K562 (cell line): ENCODE measurements around the gene CTIF. TPM values are rescaled to one million over a fixed set of nuclear protein-coding genes. Genes with fewer than 3 reads are reported as not detected.
A peak's percentile ranks its signal among the peaks of the same experiment; 100 is the strongest.

Source experiments
- CBFB ChIP-seq: sonication (generic); formaldehyde crosslinking; IDR thresholded peaks from 2 replicates; pipeline ENCODE4 v1.4.0; 2020; ENCODE audit warnings: mild to moderate bottlenecking, missing genetic modification reagents
- CHD4 ChIP-seq: fragments of 200-600 bp; sonication (generic); IDR thresholded peaks from 3 replicates; pipeline ENCODE4 v1.6.1; 2012; ENCODE audit warnings: low read depth, mild to moderate bottlenecking, mixed read lengths, low read length, inconsistent platforms; ENCODE audit not compliant: insufficient read depth, insufficient replicate concordance, poor library complexity, severe bottlenecking
- CUX1 ChIP-seq: fragments of 200-800 bp; sonication (Bioruptor generic); IDR thresholded peaks from 2 replicates; pipeline ENCODE4 v1.6.1; 2016; ENCODE audit warnings: missing genetic modification characterization, missing compliant biosample characterization
- EGR1 ChIP-seq: fragments of 450-650 bp; conservative IDR thresholded peaks from 2 replicates; pipeline ENCODE4 v1.6.1; 2017; ENCODE audit warnings: mild to moderate bottlenecking
- ESRRA ChIP-seq: fragments of 450-650 bp; IDR thresholded peaks from 2 replicates; pipeline ENCODE4 v1.6.1; 2014; ENCODE audit warnings: low read depth, mild to moderate bottlenecking, moderate library complexity, borderline replicate concordance
- FOXM1 ChIP-seq, 2 experiments: fragments of 450-650 bp in 1 of 2; sonication (generic) in 1 of 2; formaldehyde crosslinking in 1 of 2; IDR thresholded peaks; 2 replicates each; pipeline versions ENCODE4 v1.6.1 to v1.9.0; 2017 to 2022; ENCODE audit warnings: low read depth in 2 of 2, mild to moderate bottlenecking in 2 of 2, missing genetic modification reagents in 1 of 2, moderate library complexity in 1 of 2
- HEY1 ChIP-seq: fragments of 250-450 bp; sonication (Bioruptor Pico); IDR thresholded peaks from 2 replicates; pipeline ENCODE4 v1.5.0; 2020; ENCODE audit warnings: mild to moderate bottlenecking, moderate library complexity, borderline replicate concordance
- KDM1A ChIP-seq, 2 experiments: fragments of 450-650 bp; IDR thresholded peaks; 2 replicates each; pipeline ENCODE4 v1.6.1; 2016; ENCODE audit warnings: mild to moderate bottlenecking in 2 of 2
- MBD1 ChIP-seq: fragments of 250-450 bp; sonication (Bioruptor Pico); IDR thresholded peaks from 2 replicates; pipeline ENCODE4 v1.8.0; 2022; ENCODE audit warnings: inconsistent platforms
- NFYB ChIP-seq: IDR thresholded peaks from 2 replicates; pipeline ENCODE4 v1.6.1; 2011; ENCODE audit warnings: mild to moderate bottlenecking, moderate library complexity; ENCODE audit not compliant: insufficient read length; ENCODE audit errors: extremely low read depth
- NR2F6 ChIP-seq: fragments of 450-650 bp; formaldehyde crosslinking; IDR thresholded peaks from 2 replicates; pipeline ENCODE4 v1.4.0; 2020; ENCODE audit warnings: mild to moderate bottlenecking
- PHF20 ChIP-seq: fragments of 450-650 bp; IDR thresholded peaks from 2 replicates; pipeline ENCODE4 v1.6.1; 2018; ENCODE audit not compliant: partially characterized antibody
- PHF8 ChIP-seq: fragments of 200-600 bp; sonication (generic); IDR thresholded peaks from 2 replicates; pipeline ENCODE4 v1.6.1; 2012; ENCODE audit warnings: mixed run types, mild to moderate bottlenecking, inconsistent platforms, low read length, moderate library complexity, borderline replicate concordance
- RAD21 ChIP-seq, 2 experiments: fragments of 250-450 bp in 1 of 2; fragments of 450-650 bp in 1 of 2; sonication (Bioruptor Pico) in 1 of 2; formaldehyde crosslinking in 1 of 2; IDR thresholded peaks in 1 of 2; conservative IDR thresholded peaks in 1 of 2; 2 replicates each; pipeline versions ENCODE4 v1.4.0 to v1.8.0; 2020 to 2022; ENCODE audit warnings: mild to moderate bottlenecking in 2 of 2, moderate library complexity in 1 of 2
- RCOR1 ChIP-seq, 2 experiments: IDR thresholded peaks; 2 replicates each; pipeline ENCODE4 v1.6.1; 2012; ENCODE audit warnings: low read depth in 2 of 2, low read length in 2 of 2, borderline replicate concordance in 1 of 2, improper control_type of control experiment in 1 of 2
- TCF7 ChIP-seq: sonication (generic); IDR thresholded peaks from 2 replicates; pipeline ENCODE4 v1.6.1; 2016; ENCODE audit warnings: antibody characterized with exemption, borderline replicate concordance
- ZNF511 ChIP-seq: sonication (generic); formaldehyde crosslinking; IDR thresholded peaks from 2 replicates; pipeline ENCODE4 v1.8.0; 2022; ENCODE audit warnings: mild to moderate bottlenecking, missing genetic modification reagents
- ZNF740 ChIP-seq, 3 experiments: fragments of 200-800 bp in 1 of 3; sonication (Bioruptor generic) in 1 of 3; sonication (generic) in 1 of 3; formaldehyde crosslinking in 1 of 3; IDR thresholded peaks; 2 replicates each; pipeline versions ENCODE4 v1.6.1 to v1.8.0; 2016 to 2022; ENCODE audit warnings: mild to moderate bottlenecking in 2 of 3, missing compliant biosample characterization in 2 of 3, missing genetic modification characterization in 2 of 3, missing genetic modification reagents in 1 of 3
- polyA plus RNA-seq, 8 experiments: library from polyadenylated mRNA; depleted of rRNA in 4 of 8; stranded (reverse) in 5 of 8; unstranded in 3 of 8; fragments of >200 nt; fragmentation: Nextera tagmentation in 2 of 8; fragmentation: Illumina TruSeq in 1 of 8; extraction: Ambion mirVana in 2 of 8; extraction: Trizol in 1 of 8; gene quantifications; 2 replicates each; pipeline versions ENCODE4 v1.2.1 to v1.2.3, GENCODE V29; 2011 to 2014; ENCODE audit warnings: inconsistent platforms in 1 of 8, missing spikeins in 1 of 8
- total RNA-seq, 7 experiments: library from RNA; depleted of rRNA in 6 of 7; stranded (reverse); fragments of >200 nt in 6 of 7; fragmentation: Illumina TruSeq in 2 of 7; extraction: Trizol in 2 of 7; gene quantifications; 2 replicates each; pipeline versions ENCODE4 v1.2.1 to v1.2.3, GENCODE V29; 2011 to 2021; ENCODE audit warnings: low replicate concordance in 1 of 7

The CTIF gene
- total and polyA plus RNA-seq, 9 of the 15 experiments (the other 6 are each of a cell fraction or from before 2014, with no cell fraction given) = 0.17 to 11.5 (median 2.2) TPM

GRCh38 chr18:48896326-48896874 lies 357.6 kb downstream of the CTIF start (continued):
- no peak for TF ChIP-seq MBD1
- peak; percentile 96 for TF ChIP-seq CHD4
- TF ChIP-seq CUX1 (CRISPR knock-in tag) = no peak
- 0 out of 2 replicates have a peak, but pooled peaks have one; percentile 34 for TF ChIP-seq ZNF740 (CRISPR knock-in tag; IDR thresholded peaks at IDR 0.05)
- no peak for TF ChIP-seq ZNF740 (tag; IDR thresholded peaks at IDR 0.05)
- no peak for TF ChIP-seq NR2F6
- peak; percentile 90 to 93 for TF ChIP-seq KDM1A (IDR thresholded peaks at IDR 0.05)
- peak; percentile 52; the same call in 1 of the 2 replicates for TF ChIP-seq ESRRA
- peak; percentile 36; the same call in 1 of the 2 replicates for TF ChIP-seq EGR1
- no peak for TF ChIP-seq ZNF511 (CRISPR knock-in tag)
- 0 out of 2 replicates have a peak, but pooled peaks have one; percentile 12 for TF ChIP-seq CBFB
- TF ChIP-seq TCF7 = no peak
- TF ChIP-seq RCOR1 (IDR thresholded peaks at IDR 0.05; ENCODE audit: borderline replicate concordance in 1 of 2, low read depth in 2 of 2, low read length in 2 of 2) = peak in 1 of 2 experiments; percentile 76; a peak in 2 of 4 replicates
- no peak for TF ChIP-seq NFYB
- TF ChIP-seq PHF20 = peak; percentile 19
- no peak for TF ChIP-seq HEY1 (CRISPR knock-in tag)
- TF ChIP-seq FOXM1 (IDR thresholded peaks at IDR 0.05; ENCODE audit: low read depth) = no peak
- TF ChIP-seq FOXM1 (CRISPR knock-in tag; IDR thresholded peaks at IDR 0.05; ENCODE audit: low read depth) = no peak
- TF ChIP-seq RAD21 (CRISPR knock-in tag; conservative IDR thresholded peaks at IDR 0.05 in 1 of 2, IDR thresholded peaks at IDR 0.05 in 1 of 2) = no peak
- TF ChIP-seq PHF8 = peak; percentile 4; the same call in 1 of the 2 replicates
